ENCODE results near the gene COPS6.

DNA sequence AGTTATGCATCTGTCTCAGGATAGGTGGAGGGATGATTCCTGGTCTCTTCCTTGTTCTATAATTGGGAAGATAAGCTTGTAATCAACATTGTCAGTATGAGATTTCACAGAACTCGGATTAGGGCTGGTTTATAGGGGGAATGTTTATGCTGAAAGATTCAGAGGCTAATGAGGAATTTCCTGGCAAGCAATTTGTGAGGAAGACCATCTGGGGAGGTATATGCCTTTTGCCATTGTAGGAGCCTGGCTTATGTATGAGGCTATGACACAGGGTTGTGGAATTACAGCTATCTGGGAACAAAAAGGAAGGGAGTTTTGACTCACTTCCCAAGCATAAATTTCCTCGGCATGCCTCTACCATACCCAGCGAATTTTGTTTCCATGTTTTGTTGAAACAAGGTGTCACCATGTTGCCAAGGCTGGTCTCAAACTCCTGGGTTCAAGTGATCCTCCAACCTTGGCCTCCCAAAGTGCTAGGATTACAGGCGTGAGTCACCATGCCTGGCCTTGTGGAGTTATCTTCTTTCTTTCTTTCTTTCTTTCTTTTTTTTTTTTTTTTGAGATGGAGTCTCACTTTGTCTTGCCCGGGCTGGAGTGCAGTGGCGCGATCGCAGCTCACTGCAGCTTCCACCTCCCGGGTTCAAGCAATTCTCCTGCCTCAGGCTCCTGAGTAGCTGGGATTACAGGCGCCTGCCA lies 1.6 kb upstream of the COPS6 start:
- TF ChIP-seq LEF1 (IDR thresholded peaks at IDR 0.05; ENCODE audit: borderline replicate concordance) (no peak), NFRKB (IDR thresholded peaks at IDR 0.05) (no peak), BHLHE40 (IDR thresholded peaks at IDR 0.05; ENCODE audit: borderline replicate concordance) (no peak), SUZ12 (IDR thresholded peaks at IDR 0.05) (no peak), ZNF384 (IDR thresholded peaks at IDR 0.05) (no peak), SP1 (IDR thresholded peaks at IDR 0.05) (no peak), HDGF (IDR thresholded peaks at IDR 0.05; ENCODE audit: borderline replicate concordance) (no peak), FOXK2 (IDR thresholded peaks at IDR 0.05) (no peak)

All from HEK293T (cell line).